Nucleus accumbens (tissue), 56 donors: ENCODE data around the gene CAPG.
A peak's percentile ranks its signal among the peaks of the same experiment; 100 is the strongest.
"Not testable (repeated sequence)": the region's sequence is repeated elsewhere in the genome, so short reads cannot be mapped to it uniquely, and the experiment has no call there.

Source experiments
- DNase-seq, 56 donors: peaks; one replicate each; lab custom pipeline; 2025; lab: John Stamatoyannopoulos, UW

The CAPG gene

GRCh38 chr2:85409845-85410583 lies at the start of gene CAPG:
CAPG (minus strand) TSS chr2:85410366; CDS start chr2:85402145, 8,221 bp downstream.
- DNase-seq: peak in 2 of 56 donors; percentile 39 to 48

- DNase-seq: no peak
These were observed 49.6 kb upstream of the CAPG start for GRCh38 chr2:85459771-85460170.

- no peak for DNase-seq
These were observed 48.7 kb upstream of the CAPG start for GRCh38 chr2:85458601-85459563.

- peak in 31 of 56 donors; percentile 11 to 88 (median 48) for DNase-seq
These were observed 47.7 kb upstream of the CAPG start for GRCh38 chr2:85457877-85458316.

- DNase-seq: no peak
These were observed 46.9 kb upstream of the CAPG start for GRCh38 chr2:85457043-85457442.

GRCh38 chr2:85455552-85456090 lies 45.5 kb upstream of the CAPG start:
- DNase-seq: no peak

GRCh38 chr2:85453571-85453970 lies 43.4 kb upstream of the CAPG start:
- DNase-seq: no peak

- no peak for DNase-seq
These were observed 42.1 kb upstream of the CAPG start for GRCh38 chr2:85452237-85452636.

- DNase-seq: no peak
These were observed 39.0 kb upstream of the CAPG start for GRCh38 chr2:85449214-85449588.

GRCh38 chr2:85448461-85449213 lies 38.5 kb upstream of the CAPG start:
- DNase-seq: no peak

- peak in 13 of 56 donors; percentile 20 to 68 (median 47) for DNase-seq
These were observed 37.0 kb upstream of the CAPG start for GRCh38 chr2:85447222-85447585.

- peak in 9 of 56 donors; percentile 31 to 62 (median 48) for DNase-seq
These were observed 36.4 kb upstream of the CAPG start for GRCh38 chr2:85446296-85447221.

- DNase-seq: peak in 14 of 56 donors; percentile 18 to 69 (median 30)
These were observed 35.4 kb upstream of the CAPG start for GRCh38 chr2:85445316-85446295.

- no peak for DNase-seq
These were observed 34.5 kb upstream of the CAPG start for GRCh38 chr2:85444629-85445172.

- no peak for DNase-seq
These were observed 31.7 kb upstream of the CAPG start for GRCh38 chr2:85441864-85442263.

- DNase-seq: no peak
These were observed 30.6 kb upstream of the CAPG start for GRCh38 chr2:85440729-85441128.

- no peak for DNase-seq
These were observed 29.8 kb upstream of the CAPG start for GRCh38 chr2:85439986-85440385.

- not testable (repeated sequence) for DNase-seq
These were observed 29.4 kb upstream of the CAPG start for GRCh38 chr2:85439569-85439968.
